ENCODE measurements around the gene TRPC6.

Gene TRPC6

GRCh38 chr11:101583251-101584128, at the start of gene TRPC6:
Gene TRPC6 (minus strand): TSS chr11:101584007. CDS start chr11:101583503, 504 bp downstream.
- peak; percentile 8 for DNase-seq

DNA sequence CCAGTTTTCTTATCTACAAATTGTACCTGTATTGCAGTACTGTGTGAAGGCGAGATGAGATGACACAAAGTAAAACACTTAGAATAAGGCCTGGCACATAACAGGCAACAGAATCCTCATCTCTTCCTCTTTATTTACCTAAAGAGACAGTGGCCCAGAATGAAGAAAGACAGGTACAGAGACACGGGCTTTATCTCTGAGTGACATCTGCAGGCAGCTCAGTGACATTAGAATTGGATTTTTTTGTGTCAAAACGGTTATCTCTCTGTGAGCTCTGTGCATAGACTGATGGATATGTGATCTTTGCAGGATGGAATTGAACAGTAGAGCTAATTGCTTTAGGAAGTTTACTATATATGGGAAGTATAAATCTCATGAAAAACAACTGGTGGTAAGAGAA, 36.2 kb upstream of the TRPC6 start:
- DNase-seq: no peak

DNA sequence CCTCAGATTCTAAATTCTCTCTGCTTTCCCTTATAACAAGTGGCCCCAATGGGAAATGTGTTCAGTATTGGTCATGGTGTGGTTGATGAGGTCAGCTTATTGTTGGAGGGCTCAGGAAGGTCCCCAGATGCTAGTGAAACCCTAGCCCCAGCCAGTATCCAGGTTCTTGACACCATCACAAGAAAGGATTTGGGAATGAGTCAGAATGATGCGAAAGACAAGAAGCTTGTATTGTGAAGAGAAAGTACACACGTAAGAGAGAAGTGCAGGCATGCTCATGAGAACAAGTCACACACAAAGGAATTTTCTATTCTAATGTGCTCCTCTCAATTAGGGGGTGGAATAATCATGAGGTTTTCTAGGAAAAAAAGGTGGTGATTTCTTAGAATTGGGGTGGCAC, 34.9 kb upstream of the TRPC6 start:
- peak; percentile 86 for DNase-seq

- DNase-seq: peak; percentile 62
These were observed 34.0 kb upstream of the TRPC6 start for GRCh38 chr11:101617735-101618332.

DNA sequence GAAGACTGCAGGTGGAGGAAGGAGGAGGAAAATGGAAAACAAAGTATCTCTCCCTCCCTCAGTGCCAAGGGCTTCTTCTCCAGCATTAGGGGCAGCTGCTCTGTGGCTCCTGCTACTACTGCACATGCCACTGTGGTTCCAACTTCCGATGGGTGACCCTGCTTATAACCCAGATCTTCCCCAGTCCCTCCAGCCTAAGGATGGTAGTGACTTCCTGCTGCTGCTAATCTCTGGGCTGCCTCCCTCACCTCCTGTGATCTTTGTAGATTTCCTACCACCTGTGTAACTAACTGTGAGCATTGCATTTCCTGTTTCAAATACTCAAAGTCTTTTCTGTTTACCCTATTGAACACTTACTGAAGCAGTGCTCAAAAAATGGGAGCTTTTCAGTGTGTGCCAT, 28.7 kb upstream of the TRPC6 start:
- DNase-seq: no peak

DNA sequence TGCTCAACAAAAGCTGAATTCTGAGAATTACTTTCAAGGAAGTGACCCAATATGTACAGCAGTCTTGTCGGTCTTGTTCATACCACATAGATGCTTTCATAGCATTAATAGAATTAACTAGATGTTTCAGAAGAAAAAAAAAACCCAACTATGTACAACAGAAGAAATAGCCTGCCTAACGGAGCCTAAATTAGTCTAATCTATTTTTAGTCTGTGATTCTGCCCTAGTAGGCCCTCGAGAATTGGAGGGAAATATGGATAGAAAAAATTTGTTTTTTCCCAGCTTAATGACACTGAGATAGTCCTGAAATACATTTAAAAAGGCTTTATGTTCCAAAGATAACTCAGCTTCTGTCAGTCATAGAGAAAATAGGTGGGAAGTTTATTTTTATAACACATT, 17.1 kb upstream of the TRPC6 start:
- no peak for DNase-seq

GRCh38 chr11:101586965-101587364, 3.2 kb upstream of the TRPC6 start:
- DNase-seq: no peak

- no peak for DNase-seq
These were observed 848 bp upstream of the TRPC6 start for GRCh38 chr11:101584655-101585054.

DNA sequence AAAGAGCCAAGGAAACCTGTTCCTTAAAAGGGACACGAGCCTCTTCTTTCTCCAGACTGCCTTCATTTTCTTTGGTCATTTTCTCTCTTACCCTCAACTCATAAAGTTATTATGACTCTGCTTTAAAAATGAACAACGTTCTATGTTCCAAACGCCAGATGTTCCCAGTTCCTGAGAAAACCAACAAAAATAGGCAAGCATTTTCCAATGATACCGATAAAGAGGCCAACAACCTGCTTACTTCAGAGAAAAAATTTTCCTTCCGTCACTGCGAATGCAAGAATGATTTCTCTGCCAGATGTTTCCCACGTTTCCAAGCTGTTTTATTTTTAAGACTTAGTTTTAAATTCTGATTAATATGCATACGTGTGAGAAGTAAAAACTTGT, 315 bp upstream of the TRPC6 start:
- DNase-seq: no peak

- no peak for DNase-seq
These were observed 887 bp downstream of the TRPC6 start for GRCh38 chr11:101582989-101583250.

- DNase-seq: no peak
These were observed 1.4 kb downstream of the TRPC6 start for GRCh38 chr11:101582236-101582988.

DNA sequence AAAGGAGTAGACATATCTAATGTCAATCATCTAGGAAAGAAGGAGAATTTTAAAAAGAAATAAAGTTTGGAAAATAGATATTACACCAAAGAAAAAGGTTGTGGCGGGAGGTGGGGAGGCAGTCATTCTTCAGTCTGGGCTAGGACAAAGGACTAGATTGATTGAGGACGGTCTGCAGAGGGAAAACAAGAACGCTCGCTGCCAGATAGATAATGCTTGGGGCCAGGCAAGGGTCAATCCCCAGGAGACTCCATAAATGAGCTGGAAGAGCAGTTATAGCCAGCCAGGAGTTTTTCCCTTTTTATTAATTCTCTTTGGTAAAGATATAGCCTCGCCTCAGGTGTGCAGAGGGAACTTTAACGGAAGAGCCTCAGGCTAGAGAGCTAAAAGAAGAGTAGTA, 6.3 kb downstream of the TRPC6 start:
- no peak for DNase-seq

DNA sequence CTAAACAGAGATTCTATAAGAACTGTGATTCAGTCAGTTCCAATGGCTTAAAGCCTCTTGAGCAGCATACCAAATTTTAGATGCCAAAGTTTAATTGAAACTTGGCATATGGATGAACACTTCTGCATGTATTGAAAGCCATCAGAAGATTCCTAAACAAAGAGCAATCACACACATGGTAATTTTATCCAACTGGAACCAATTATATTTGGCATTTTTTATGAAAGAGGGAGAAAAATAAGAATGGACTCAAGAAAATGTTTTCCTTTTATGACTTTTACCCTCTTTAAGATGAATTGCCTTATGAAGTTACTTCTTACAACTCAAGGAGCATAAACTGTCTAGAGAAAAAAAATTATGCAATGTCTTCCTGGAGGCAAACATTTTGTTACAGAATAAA, 7.4 kb downstream of the TRPC6 start:
- no peak for DNase-seq

DNA sequence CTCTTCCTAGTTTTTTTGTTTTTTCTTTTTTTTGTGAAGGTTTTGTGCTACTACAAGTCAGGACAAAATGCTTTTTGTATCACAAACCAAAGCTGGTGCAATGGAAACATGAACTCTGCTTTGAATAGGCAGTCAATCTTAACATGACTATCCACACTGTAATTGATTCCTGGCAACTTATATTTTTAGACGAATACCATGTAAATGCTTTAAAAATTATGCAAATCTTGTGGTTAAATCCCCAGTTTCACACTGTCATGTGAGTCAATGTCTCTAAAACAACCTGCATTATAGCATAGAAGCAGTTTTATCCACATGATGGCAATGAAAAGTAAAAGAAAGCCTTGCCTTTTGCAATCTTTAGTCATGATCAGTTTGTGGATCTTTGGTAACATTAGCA, 8.9 kb downstream of the TRPC6 start:
- DNase-seq: no peak

GRCh38 chr11:101567071-101567470, 16.7 kb downstream of the TRPC6 start:
- DNase-seq: no peak

GRCh38 chr11:101566626-101567025, 17.2 kb downstream of the TRPC6 start:
- DNase-seq: no peak

DNA sequence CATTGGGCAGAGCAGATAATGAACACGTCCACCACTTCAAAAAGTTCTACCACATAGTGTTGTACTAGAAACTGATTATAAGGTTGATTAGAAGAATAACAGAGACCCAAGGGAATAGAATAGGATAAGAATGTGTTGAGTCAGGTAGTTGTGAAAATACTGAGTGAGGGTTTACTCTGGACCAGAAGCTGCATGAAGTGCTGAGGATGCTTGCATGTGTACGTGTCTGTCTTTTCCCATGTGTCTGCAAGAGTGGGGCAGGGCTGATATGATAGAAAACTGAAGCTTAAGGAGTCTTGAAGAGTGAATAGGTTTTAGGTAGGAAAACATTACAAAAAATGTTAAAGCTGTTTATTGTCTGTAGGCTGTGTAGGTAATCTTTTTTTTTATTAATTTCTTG, 20.6 kb downstream of the TRPC6 start:
- DNase-seq: peak; percentile 5

DNA sequence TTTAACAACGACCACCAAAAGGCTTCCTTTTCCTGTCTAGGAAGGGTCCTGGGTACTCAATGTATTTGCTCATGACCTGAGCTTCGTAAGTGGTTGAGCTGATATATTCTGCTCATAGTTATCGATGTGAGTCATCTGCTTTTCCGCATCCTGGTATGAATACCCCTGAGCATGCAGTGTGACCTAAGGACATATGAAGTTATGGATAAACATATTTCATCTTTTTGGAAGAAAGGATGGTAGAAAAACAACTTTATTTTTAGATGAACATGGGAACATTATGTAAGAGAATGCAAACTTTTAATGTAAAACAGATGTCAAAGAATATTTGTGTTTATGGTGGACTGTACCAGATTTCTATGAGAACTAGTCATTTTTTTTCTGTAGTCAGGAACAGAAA, 28.4 kb downstream of the TRPC6 start:
- DNase-seq: peak; percentile 49

GRCh38 chr11:101553891-101554292, 29.9 kb downstream of the TRPC6 start:
- DNase-seq: peak; percentile 28

DNA sequence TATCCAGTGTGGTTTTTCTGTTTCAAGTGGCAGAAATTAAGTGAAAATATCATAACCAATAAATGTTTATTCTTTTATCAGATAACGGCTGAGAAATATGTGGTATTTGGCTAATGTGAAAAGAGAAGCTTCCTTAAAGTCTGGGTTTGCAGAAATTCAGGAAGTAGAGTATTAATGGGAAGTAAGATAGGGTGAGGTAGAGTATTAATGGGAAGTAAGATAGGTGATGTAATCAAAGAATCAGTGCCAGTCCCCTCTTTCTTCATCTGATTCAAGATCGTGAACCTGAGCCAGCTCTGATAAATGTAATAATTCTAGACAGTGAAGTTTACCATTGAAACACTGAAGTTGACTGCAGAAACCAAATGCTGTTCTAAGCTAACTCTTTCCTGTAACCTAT, 30.9 kb downstream of the TRPC6 start:
- no peak for DNase-seq

GRCh38 chr11:101528541-101528940, 55.3 kb downstream of the TRPC6 start:
- no peak for DNase-seq

- DNase-seq: no peak
These were observed 60.1 kb downstream of the TRPC6 start for GRCh38 chr11:101523634-101524260.

DNA sequence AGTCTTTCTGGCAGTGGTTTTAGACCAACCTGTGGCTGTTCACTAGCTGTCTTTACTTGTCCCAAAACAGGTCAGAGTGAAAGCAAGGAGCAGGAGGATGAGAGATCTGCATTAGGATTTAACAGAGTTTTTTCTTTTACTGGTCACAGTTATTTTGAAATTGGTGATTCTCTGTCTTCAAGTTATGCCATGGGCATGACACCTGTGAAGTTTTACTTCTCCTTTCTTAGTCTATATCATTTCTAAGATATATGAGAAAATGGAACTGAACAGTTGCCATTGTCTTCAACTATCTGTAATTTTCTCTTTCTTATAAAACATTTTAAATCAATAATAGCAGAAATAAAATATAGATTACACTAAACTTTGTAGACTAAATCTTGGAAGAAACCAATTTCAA, 60.6 kb downstream of the TRPC6 start:
- no peak for DNase-seq

DNA sequence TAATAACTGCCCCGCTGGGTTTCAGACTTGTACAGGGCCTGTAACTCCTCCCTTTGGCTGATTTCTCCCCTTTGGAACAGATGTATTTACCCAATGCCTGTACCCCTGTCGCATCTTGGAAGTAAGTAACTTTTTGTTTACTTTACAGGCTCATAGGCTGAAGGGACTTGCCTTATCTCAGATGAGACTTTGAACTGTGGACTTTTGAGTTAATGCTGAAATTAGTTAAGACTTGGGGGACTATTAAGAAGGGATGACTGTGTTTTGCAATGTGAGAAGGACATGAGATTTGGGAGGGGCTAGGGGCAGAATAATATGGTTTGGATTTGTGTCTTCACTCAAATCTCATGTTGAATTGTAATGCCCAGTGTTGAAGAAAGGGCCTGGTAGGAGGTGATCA, 62.0 kb downstream of the TRPC6 start:
- DNase-seq: no peak

Measured in fibroblast of skin of right biceps (primary cell).